Measurements from ENCODE around the gene MYL7. TPM values are rescaled to one million over a fixed set of nuclear protein-coding genes. Genes with fewer than 3 reads are reported as not detected.

The MYL7 gene
- total RNA-seq, 1 donor from 2014 or later = 7.6 TPM

DNA sequence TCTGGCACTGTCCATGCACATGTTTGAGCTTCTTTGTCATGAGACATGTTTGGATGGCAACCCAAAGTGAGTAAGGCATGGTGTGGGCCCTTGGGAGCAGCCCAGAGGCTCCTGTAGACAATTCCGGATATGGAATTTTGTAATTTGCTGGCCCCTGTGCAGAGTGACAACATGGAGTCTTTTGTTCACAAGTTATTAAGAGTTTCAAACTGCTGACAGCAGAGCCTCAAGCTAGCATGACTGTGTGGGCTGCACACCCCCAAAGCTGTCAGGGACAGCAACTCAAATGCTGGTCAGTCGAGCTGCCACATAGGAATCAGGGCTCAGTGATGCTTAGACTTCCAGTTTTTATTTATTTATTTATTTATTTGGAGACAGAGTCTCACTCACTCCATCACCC lies 7.0 kb upstream of the MYL7 start:
- Mint-ChIP-seq H3K9me3 (ENCODE audit: unreplicated experiment) (peaks cover 21% of the 10 kb centered on the region), H3K27me3 (ENCODE audit: unreplicated experiment) (peaks cover 9% of the 10 kb centered on the region), H3K4me1 (ENCODE audit: low read depth, unreplicated experiment) (peaks cover 52% of the 10 kb centered on the region), H3K4me3 (ENCODE audit: unreplicated experiment) (peak overlapping the region; percentile 67), H3K27ac (ENCODE audit: unreplicated experiment) (peak overlapping the region; percentile 99), H3K36me3 (ENCODE audit: unreplicated experiment) (no peaks in the 10 kb centered on the region)
- DNase-seq = no peak
- TF ChIP-seq CTCF (IDR thresholded peaks at IDR 0.05; ENCODE audit: partially characterized antibody, unreplicated experiment) = no peak

DNA sequence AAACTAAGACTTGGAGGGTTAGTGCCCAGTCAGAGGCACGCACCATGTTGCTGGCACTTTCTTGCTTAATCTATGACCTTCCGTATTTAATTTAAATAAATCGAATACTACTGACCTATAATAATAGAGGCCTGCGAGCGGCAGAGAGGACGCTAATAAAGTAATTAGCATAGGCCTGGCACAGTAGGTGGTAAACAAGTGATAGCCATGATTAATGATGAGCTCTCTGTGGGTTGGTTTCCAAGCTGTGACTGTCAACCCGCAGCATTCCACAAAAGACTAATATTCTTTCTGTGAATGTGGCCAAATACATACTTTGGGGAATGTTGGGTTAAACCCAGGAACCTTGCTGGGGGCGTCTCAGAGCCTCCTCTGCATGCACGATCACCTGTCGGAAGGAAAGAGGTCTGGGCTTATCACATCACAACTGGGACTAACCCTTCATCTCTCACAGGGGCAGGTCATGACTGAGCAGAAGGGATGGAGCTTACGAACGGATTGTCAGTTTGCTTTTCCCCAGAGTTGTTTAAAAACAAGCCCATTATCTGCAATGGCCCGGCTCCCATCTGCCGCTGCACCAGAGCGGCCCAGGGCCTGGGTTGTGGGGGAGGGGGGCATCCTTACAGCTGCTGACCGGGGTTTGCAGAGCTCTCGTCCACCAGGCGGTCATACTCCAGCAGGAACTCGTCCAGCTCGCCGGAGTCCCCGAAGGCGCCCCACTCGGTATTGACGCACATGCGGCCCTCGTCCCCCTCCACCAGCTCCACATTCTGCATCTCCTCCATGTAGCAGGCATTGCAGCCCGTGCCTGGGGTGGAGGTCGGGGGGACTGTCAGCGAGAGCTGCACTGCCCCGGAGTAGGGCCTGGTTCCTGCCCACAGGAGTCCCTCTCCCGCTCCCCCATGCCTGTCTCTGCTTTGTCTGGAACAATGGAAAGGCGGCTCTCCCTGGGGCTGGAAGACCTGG lies 6.2 kb upstream of the MYL7 start:
- peaks cover 21% of the 10 kb centered on the region for H3K9me3 Mint-ChIP-seq (ENCODE audit: unreplicated experiment)
- peak overlapping the region; percentile 99 for H3K27ac Mint-ChIP-seq (ENCODE audit: unreplicated experiment)
- peak overlapping the region; percentile 78 for H3K4me3 Mint-ChIP-seq (ENCODE audit: unreplicated experiment)
- TF ChIP-seq CTCF (IDR thresholded peaks at IDR 0.05; ENCODE audit: partially characterized antibody, unreplicated experiment) = no peak
- peaks cover 50% of the 10 kb centered on the region for H3K4me1 Mint-ChIP-seq (ENCODE audit: low read depth, unreplicated experiment)
- peak; percentile 96 for DNase-seq
- peaks cover 9% of the 10 kb centered on the region for H3K27me3 Mint-ChIP-seq (ENCODE audit: unreplicated experiment)
- no peaks in the 10 kb centered on the region for H3K36me3 Mint-ChIP-seq (ENCODE audit: unreplicated experiment)

GRCh38 chr7:44145969-44146911 lies 5.1 kb upstream of the MYL7 start:
- H3K4me3 Mint-ChIP-seq (ENCODE audit: unreplicated experiment) = peak overlapping the region; percentile 83
- H3K27ac Mint-ChIP-seq (ENCODE audit: unreplicated experiment) = peak overlapping the region; percentile 99
- DNase-seq = peak; percentile 96
- TF ChIP-seq CTCF (IDR thresholded peaks at IDR 0.05; ENCODE audit: partially characterized antibody, unreplicated experiment) = no peak
- H3K9me3 Mint-ChIP-seq (ENCODE audit: unreplicated experiment) = peaks cover 21% of the 10 kb centered on the region
- H3K27me3 Mint-ChIP-seq (ENCODE audit: unreplicated experiment) = peaks cover 9% of the 10 kb centered on the region
- no peaks in the 10 kb centered on the region for H3K36me3 Mint-ChIP-seq (ENCODE audit: unreplicated experiment)
- peaks cover 42% of the 10 kb centered on the region for H3K4me1 Mint-ChIP-seq (ENCODE audit: low read depth, unreplicated experiment)

DNA sequence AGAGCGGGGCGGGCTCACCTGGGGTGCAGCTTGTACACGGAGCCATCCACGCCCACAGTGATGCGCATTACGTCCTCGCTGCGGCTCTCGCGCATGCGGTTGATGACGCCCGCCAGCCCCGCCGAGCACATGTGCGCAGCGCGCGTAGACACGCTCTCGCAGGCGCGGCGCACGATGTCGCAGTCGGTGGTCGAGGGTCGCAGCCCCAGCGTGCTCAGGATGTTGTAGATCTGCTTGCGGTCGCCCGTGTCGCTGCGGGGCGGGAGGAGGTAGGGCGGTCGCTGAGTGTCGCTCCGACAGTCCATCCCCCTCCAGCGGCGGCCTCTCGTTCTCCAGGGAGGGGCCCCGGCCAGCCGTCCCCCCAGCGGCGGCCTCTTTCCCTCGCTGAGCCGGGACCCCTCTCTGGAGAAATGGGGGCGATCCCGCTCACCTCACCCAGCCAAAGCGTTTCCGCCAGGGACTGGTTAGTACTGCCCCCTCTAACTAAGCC lies 4.4 kb upstream of the MYL7 start:
- peak; percentile 66 for DNase-seq
- Mint-ChIP-seq H3K27me3 (ENCODE audit: unreplicated experiment) (peaks cover 9% of the 10 kb centered on the region), H3K36me3 (ENCODE audit: unreplicated experiment) (no peaks in the 10 kb centered on the region)

More for the DNA sequence above, 4.4 kb upstream of the MYL7 start:
- Mint-ChIP-seq H3K4me1 (ENCODE audit: low read depth, unreplicated experiment) (peaks cover 36% of the 10 kb centered on the region), H3K27ac (ENCODE audit: unreplicated experiment) (peak overlapping the region; percentile 81), H3K9me3 (ENCODE audit: unreplicated experiment) (peaks cover 21% of the 10 kb centered on the region), H3K4me3 (ENCODE audit: unreplicated experiment) (peak overlapping the region; percentile 83)
- TF ChIP-seq CTCF (IDR thresholded peaks at IDR 0.05; ENCODE audit: partially characterized antibody, unreplicated experiment) = no peak

Data from glutamatergic neuron (in vitro differentiated cells).